DND-41 (cell line): Measurements from ENCODE around the gene EDC3.

Experiments
- EZH2 ChIP-seq: IDR thresholded peaks from 3 replicates; pipeline ENCODE4 v1.6.1; 2012; ENCODE audit warnings: borderline replicate concordance, low read depth, mild to moderate bottlenecking, moderate library complexity, low read length, inconsistent platforms; ENCODE audit not compliant: severe bottlenecking
- TF ChIP-seq, protein P1 (sequence below): IDR thresholded peaks from 2 replicates; pipeline ENCODE4 v1.5.1; 2012; ENCODE audit warnings: borderline replicate concordance, low read length, moderate library complexity, mild to moderate bottlenecking; ENCODE audit not compliant: poor library complexity, severe bottlenecking; ENCODE audit errors: extremely low read depth

DNA sequence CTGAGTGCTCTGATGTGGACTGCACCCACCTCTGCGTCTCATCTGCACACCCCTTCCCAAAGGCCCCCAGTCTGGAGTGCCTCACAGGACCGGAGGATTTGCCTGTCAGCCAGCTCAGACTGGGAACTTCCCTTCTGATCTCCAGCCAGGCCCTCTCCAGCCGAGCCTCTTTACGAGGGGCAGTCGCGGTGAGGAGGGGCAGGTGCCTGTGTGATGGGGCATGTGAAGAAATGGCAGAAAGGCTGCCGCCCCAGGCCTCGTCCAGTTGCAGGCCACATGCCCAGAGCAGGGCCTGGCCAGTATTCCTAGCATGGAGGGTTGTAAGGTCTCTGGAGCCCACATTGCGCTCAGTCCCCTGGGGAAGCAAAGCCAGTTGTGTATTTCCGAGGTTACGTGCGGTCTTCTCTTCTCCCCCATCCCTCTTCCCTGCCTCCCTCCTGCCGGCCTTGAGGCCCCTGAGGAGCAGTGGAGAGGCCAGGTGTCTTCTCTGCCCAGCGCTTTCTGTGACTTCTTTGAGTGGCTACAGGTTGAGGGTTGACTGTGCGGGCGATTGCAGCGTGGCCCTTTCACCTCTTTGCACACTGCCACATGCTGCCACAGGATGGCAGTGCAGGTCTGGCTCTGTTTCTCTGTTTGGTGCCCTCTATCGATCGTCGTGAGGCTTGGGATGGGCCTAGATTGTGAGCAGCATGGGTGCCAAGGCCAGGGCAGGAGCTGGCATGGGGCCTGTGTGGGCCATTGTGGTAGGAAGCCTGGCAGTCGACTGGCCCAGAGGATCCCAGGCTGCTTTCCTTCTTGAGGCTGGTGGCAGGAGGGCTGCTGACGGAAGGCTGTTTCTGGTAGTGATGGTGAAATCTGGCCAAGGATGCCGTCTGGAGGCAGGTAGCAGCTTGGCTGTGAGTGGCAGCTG lies 74.9 kb downstream of the EDC3 start:
- TF ChIP-seq, protein P1, sequence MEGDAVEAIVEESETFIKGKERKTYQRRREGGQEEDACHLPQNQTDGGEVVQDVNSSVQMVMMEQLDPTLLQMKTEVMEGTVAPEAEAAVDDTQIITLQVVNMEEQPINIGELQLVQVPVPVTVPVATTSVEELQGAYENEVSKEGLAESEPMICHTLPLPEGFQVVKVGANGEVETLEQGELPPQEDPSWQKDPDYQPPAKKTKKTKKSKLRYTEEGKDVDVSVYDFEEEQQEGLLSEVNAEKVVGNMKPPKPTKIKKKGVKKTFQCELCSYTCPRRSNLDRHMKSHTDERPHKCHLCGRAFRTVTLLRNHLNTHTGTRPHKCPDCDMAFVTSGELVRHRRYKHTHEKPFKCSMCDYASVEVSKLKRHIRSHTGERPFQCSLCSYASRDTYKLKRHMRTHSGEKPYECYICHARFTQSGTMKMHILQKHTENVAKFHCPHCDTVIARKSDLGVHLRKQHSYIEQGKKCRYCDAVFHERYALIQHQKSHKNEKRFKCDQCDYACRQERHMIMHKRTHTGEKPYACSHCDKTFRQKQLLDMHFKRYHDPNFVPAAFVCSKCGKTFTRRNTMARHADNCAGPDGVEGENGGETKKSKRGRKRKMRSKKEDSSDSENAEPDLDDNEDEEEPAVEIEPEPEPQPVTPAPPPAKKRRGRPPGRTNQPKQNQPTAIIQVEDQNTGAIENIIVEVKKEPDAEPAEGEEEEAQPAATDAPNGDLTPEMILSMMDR: peak; percentile 87
- TF ChIP-seq EZH2: no peak
